ENCODE measurements around the gene ARHGEF3.

Gene ARHGEF3

GRCh38 chr3:56825567-56826438 lies 24.1 kb upstream of the ARHGEF3 start:
- POLR2A ChIA-PET: no interaction called here
- TF ChIP-seq FOXK2 (IDR thresholded peaks at IDR 0.05) (no peak), CTBP1 (IDR thresholded peaks at IDR 0.05; ENCODE audit: borderline replicate concordance) (no peak), ELF4 (IDR thresholded peaks at IDR 0.05) (no peak), SUZ12 (IDR thresholded peaks at IDR 0.05) (no peak), TARDBP (IDR thresholded peaks at IDR 0.05) (no peak), HDGF (IDR thresholded peaks at IDR 0.05; ENCODE audit: borderline replicate concordance) (no peak), LEF1 (IDR thresholded peaks at IDR 0.05; ENCODE audit: borderline replicate concordance) (no peak), L3MBTL2 (conservative IDR thresholded peaks at IDR 0.05) (no peak)

GRCh38 chr3:56823984-56824703 lies 22.4 kb upstream of the ARHGEF3 start:
- TF ChIP-seq HDGF (IDR thresholded peaks at IDR 0.05; ENCODE audit: borderline replicate concordance): no peak
- no peak for TF ChIP-seq ELF4 (IDR thresholded peaks at IDR 0.05)
- no peak for TF ChIP-seq FOXM1 (IDR thresholded peaks at IDR 0.05; ENCODE audit: borderline replicate concordance)
- TF ChIP-seq L3MBTL2 (conservative IDR thresholded peaks at IDR 0.05): no peak
- no peak for TF ChIP-seq ZNF384 (IDR thresholded peaks at IDR 0.05)
- TF ChIP-seq BHLHE40 (IDR thresholded peaks at IDR 0.05; ENCODE audit: borderline replicate concordance): no peak
- TF ChIP-seq FOXK2 (IDR thresholded peaks at IDR 0.05): no peak
- TF ChIP-seq LEF1 (IDR thresholded peaks at IDR 0.05; ENCODE audit: borderline replicate concordance): no peak
- TF ChIP-seq FOXA1 (IDR thresholded peaks at IDR 0.05): no peak
- TF ChIP-seq, protein P1, sequence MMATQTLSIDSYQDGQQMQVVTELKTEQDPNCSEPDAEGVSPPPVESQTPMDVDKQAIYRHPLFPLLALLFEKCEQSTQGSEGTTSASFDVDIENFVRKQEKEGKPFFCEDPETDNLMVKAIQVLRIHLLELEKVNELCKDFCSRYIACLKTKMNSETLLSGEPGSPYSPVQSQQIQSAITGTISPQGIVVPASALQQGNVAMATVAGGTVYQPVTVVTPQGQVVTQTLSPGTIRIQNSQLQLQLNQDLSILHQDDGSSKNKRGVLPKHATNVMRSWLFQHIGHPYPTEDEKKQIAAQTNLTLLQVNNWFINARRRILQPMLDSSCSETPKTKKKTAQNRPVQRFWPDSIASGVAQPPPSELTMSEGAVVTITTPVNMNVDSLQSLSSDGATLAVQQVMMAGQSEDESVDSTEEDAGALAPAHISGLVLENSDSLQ (IDR thresholded peaks at IDR 0.05): no peak
- TF ChIP-seq NFRKB (IDR thresholded peaks at IDR 0.05): no peak
- no peak for TF ChIP-seq SUZ12 (IDR thresholded peaks at IDR 0.05)
- TF ChIP-seq CTBP1 (IDR thresholded peaks at IDR 0.05; ENCODE audit: borderline replicate concordance): no peak
- no peak for TF ChIP-seq SP1 (IDR thresholded peaks at IDR 0.05)
- TF ChIP-seq TARDBP (IDR thresholded peaks at IDR 0.05): no peak
- no peak for TF ChIP-seq ARNT (IDR thresholded peaks at IDR 0.05)
- ChIA-PET POLR2A (no interaction called here), CTCF (interaction anchor here (0.7 kb wide), 1 partner anchor 573 kb away, joined by 3 read pairs; no protein-coding TSS in a partner anchor)
- no peak for DNase-seq (ENCODE audit: extremely low spot score)

More at GRCh38 chr3:56825567-56826438, 24.1 kb upstream of the ARHGEF3 start:
- CTCF ChIA-PET: interaction anchor here (0.8 kb wide), 1 partner anchor 26 kb away, joined by 3 read pairs; no protein-coding TSS in a partner anchor
- no peak for DNase-seq (ENCODE audit: extremely low spot score)

DNA sequence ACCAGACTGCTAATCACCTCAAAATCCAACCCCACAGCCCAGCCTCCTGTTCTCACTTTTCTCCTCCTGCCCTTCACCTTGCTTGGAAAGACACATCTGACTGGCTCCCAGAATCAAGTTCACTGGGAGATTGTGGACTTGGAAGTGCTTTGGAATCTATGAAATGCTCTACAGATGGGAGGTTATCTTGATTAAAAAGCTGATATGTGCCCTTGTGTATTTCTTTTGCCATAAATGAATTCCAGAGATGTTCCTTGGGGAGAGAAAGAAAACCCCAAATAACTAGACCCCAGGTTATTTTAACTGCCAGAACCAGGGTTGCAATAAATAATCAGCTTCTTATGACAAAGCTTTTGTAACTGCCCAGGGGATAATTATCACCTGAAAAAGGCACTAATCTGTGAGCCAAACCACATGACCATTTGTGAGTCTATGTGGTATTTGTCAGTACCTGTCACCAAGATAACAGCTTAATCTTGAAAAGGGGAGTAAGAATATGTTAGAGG lies 21.7 kb upstream of the ARHGEF3 start:
- ChIA-PET POLR2A (no interaction called here), CTCF (interaction anchor here (0.7 kb wide), 1 partner anchor 573 kb away, joined by 3 read pairs; no protein-coding TSS in a partner anchor)
- no peak for TF ChIP-seq ZNF384 (IDR thresholded peaks at IDR 0.05)
- TF ChIP-seq, protein P1 (IDR thresholded peaks at IDR 0.05): peak; percentile 75
- no peak for DNase-seq (ENCODE audit: extremely low spot score)

GRCh38 chr3:56822501-56822900 lies 20.8 kb upstream of the ARHGEF3 start:
- TF ChIP-seq FOXA1 (IDR thresholded peaks at IDR 0.05) (no peak), NFRKB (IDR thresholded peaks at IDR 0.05) (no peak), CTBP1 (IDR thresholded peaks at IDR 0.05; ENCODE audit: borderline replicate concordance) (no peak), ELF4 (IDR thresholded peaks at IDR 0.05) (no peak), FOXK2 (IDR thresholded peaks at IDR 0.05) (no peak), SUZ12 (IDR thresholded peaks at IDR 0.05) (no peak), HDGF (IDR thresholded peaks at IDR 0.05; ENCODE audit: borderline replicate concordance) (no peak), BHLHE40 (IDR thresholded peaks at IDR 0.05; ENCODE audit: borderline replicate concordance) (no peak), ZNF384 (IDR thresholded peaks at IDR 0.05) (no peak), FOXM1 (IDR thresholded peaks at IDR 0.05; ENCODE audit: borderline replicate concordance) (no peak)
- TF ChIP-seq, protein P1 (IDR thresholded peaks at IDR 0.05): no peak
- DNase-seq (ENCODE audit: extremely low spot score): no peak
- ChIA-PET CTCF (no interaction called here), POLR2A (no interaction called here)

- POLR2A ChIA-PET: interaction anchor here (1.8 kb wide), 1 partner anchor 15 kb away, joined by 5 read pairs; no protein-coding TSS in a partner anchor
- CTCF ChIA-PET: no interaction called here
- TF ChIP-seq HDGF (IDR thresholded peaks at IDR 0.05; ENCODE audit: borderline replicate concordance): no peak
- DNase-seq (ENCODE audit: extremely low spot score): no peak
These were observed 17.5 kb upstream of the ARHGEF3 start for GRCh38 chr3:56819016-56819809.
